K562 (cell line): ENCODE measurements around the gene ERN1. TPM values are rescaled to one million over a fixed set of nuclear protein-coding genes. Genes with fewer than 3 reads are reported as not detected.

Source experiments
- ASH1L ChIP-seq: fragments of 450-650 bp; IDR thresholded peaks from 2 replicates; pipeline ENCODE4 v1.6.1; 2018; ENCODE audit warnings: borderline replicate concordance, mild to moderate bottlenecking, low read depth; ENCODE audit not compliant: partially characterized antibody
- BRD4 ChIP-seq: fragments of 200-600 bp; sonication (generic); IDR thresholded peaks from 2 replicates; pipeline ENCODE4 v1.6.1; 2017; ENCODE audit warnings: inconsistent platforms
- CHD1 ChIP-seq: fragments of 200-600 bp; sonication (generic); IDR thresholded peaks from one replicate; pipeline ENCODE4 v1.6.1; 2012; ENCODE audit warnings: mild to moderate bottlenecking, moderate library complexity, low read length, inconsistent platforms
- ETV6 ChIP-seq, 3 experiments: fragments of 150-350 bp in 1 of 3; sonication (generic) in 1 of 3; formaldehyde crosslinking in 1 of 3; IDR thresholded peaks; 2 replicates each; pipeline versions ENCODE4 v1.6.1 to v1.8.0; 2014 to 2022; ENCODE audit warnings: borderline replicate concordance in 2 of 3, low read depth in 2 of 3, antibody characterized with exemption in 1 of 3, low read length in 1 of 3, mild to moderate bottlenecking in 1 of 3, missing genetic modification reagents in 1 of 3
- FOXA3 ChIP-seq, 2 experiments: fragments of 450-650 bp in 1 of 2; sonication (generic) in 1 of 2; formaldehyde crosslinking; IDR thresholded peaks in 1 of 2; conservative IDR thresholded peaks in 1 of 2; 2 replicates each; pipeline versions ENCODE4 v1.4.0 to v1.8.0; 2020 to 2022; ENCODE audit warnings: mild to moderate bottlenecking in 2 of 2, missing genetic modification reagents in 1 of 2
- MIER1 ChIP-seq: fragments of 450-650 bp; IDR thresholded peaks from 2 replicates; pipeline ENCODE4 v1.6.1; 2016; ENCODE audit warnings: antibody characterized with exemption, mild to moderate bottlenecking, low read depth
- MTA2 ChIP-seq: fragments of 450-650 bp; IDR thresholded peaks from 2 replicates; pipeline ENCODE4 v1.6.1; 2016; ENCODE audit warnings: low read depth
- NEUROD1 ChIP-seq: fragments of 150-350 bp; IDR thresholded peaks from 2 replicates; pipeline ENCODE4 v1.6.1; 2014; ENCODE audit warnings: borderline replicate concordance, low read length, low read depth; ENCODE audit not compliant: partially characterized antibody
- NR0B1 ChIP-seq: fragments of 450-650 bp; IDR thresholded peaks from one replicate; pipeline ENCODE4 v1.6.1; 2018; ENCODE audit warnings: mild to moderate bottlenecking, moderate library complexity; ENCODE audit not compliant: partially characterized antibody
- SAP30 ChIP-seq: fragments of 200-600 bp; sonication (generic); IDR thresholded peaks from 2 replicates; pipeline ENCODE4 v1.6.1; 2012; ENCODE audit warnings: borderline replicate concordance, low read depth, mild to moderate bottlenecking, moderate library complexity, low read length, control low read depth, inconsistent platforms; ENCODE audit not compliant: insufficient read depth, poor library complexity, severe bottlenecking
- SNRNP70 ChIP-seq: fragments of 200-400 bp; formaldehyde crosslinking; optimal IDR thresholded peaks from 2 replicates; pipeline ENCODE3; 2017; ENCODE audit warnings: low read depth, low read length
- SRF ChIP-seq, 2 experiments: fragments of 250-450, 450-650 bp in 1 of 2; sonication (Bioruptor Pico) in 1 of 2; sonication (generic) in 1 of 2; formaldehyde crosslinking; IDR thresholded peaks; 2 replicates each; pipeline versions ENCODE4 v1.5.0 to v1.5.1; 2020 to 2022; ENCODE audit warnings: mild to moderate bottlenecking in 1 of 2, missing genetic modification reagents in 1 of 2
- TGIF2 ChIP-seq: sonication (generic); formaldehyde crosslinking; IDR thresholded peaks from 2 replicates; pipeline ENCODE4 v1.8.1; 2022; ENCODE audit warnings: mild to moderate bottlenecking, missing genetic modification reagents, moderate library complexity
- ZBTB34 ChIP-seq: fragments of 250-450 bp; sonication (Bioruptor Pico); IDR thresholded peaks from 2 replicates; pipeline ENCODE4 v1.8.0; 2021; ENCODE audit warnings: mild to moderate bottlenecking, moderate library complexity
- ZFP1 ChIP-seq: fragments of 450-650 bp; formaldehyde crosslinking; IDR thresholded peaks from 2 replicates; pipeline ENCODE4 v1.4.0; 2020; ENCODE audit warnings: mild to moderate bottlenecking, mixed read lengths
- ZHX1 ChIP-seq: fragments of 150-350 bp; conservative IDR thresholded peaks from 2 replicates; pipeline ENCODE4 v1.6.1; 2014; ENCODE audit warnings: low read length
- ZKSCAN8 ChIP-seq: fragments of 200-800 bp; sonication (Bioruptor generic); IDR thresholded peaks from 2 replicates; pipeline ENCODE4 v1.6.1; 2016; ENCODE audit warnings: missing genetic modification characterization, missing compliant biosample characterization
- ZNF224 ChIP-seq: sonication (generic); formaldehyde crosslinking; IDR thresholded peaks from 2 replicates; pipeline ENCODE4 v1.8.0; 2022; ENCODE audit warnings: mild to moderate bottlenecking, missing genetic modification reagents
- polyA plus RNA-seq, 8 experiments: library from polyadenylated mRNA; depleted of rRNA in 4 of 8; stranded (reverse) in 5 of 8; unstranded in 3 of 8; fragments of >200 nt; fragmentation: Nextera tagmentation in 2 of 8; fragmentation: Illumina TruSeq in 1 of 8; extraction: Ambion mirVana in 2 of 8; extraction: Trizol in 1 of 8; gene quantifications; 2 replicates each; pipeline versions ENCODE4 v1.2.1 to v1.2.3, GENCODE V29; 2011 to 2014; ENCODE audit warnings: inconsistent platforms in 1 of 8, missing spikeins in 1 of 8
- total RNA-seq, 7 experiments: library from RNA; depleted of rRNA in 6 of 7; stranded (reverse); fragments of >200 nt in 6 of 7; fragmentation: Illumina TruSeq in 2 of 7; extraction: Trizol in 2 of 7; gene quantifications; 2 replicates each; pipeline versions ENCODE4 v1.2.1 to v1.2.3, GENCODE V29; 2011 to 2021; ENCODE audit warnings: low replicate concordance in 1 of 7

Gene ERN1
- total and polyA plus RNA-seq, 9 of the 15 experiments (the other 6 are each of a cell fraction or from before 2014, with no cell fraction given): 2.1 to 22.5 (median 7.3) TPM

GRCh38 chr17:64146418-64147109, 16.6 kb upstream of the ERN1 start (continued):
- TF ChIP-seq ZKSCAN8 (CRISPR knock-in tag) (0 out of 2 replicates have a peak, but pooled peaks have one; percentile 22), NEUROD1 (no peak), TGIF2 (CRISPR knock-in tag) (peak; percentile 6; the same call in 1 of the 2 replicates), SNRNP70 (peak; percentile 73), MTA2 (no peak), ZFP1 (CRISPR knock-in tag) (no peak), SAP30 (peak; percentile 5), FOXA3 (CRISPR knock-in tag; conservative IDR thresholded peaks at IDR 0.05 in 1 of 2, IDR thresholded peaks at IDR 0.05 in 1 of 2) (no peak; a peak in 2 of 4 replicates), NR0B1 (no peak), ASH1L (no peak), SRF (CRISPR knock-in tag; IDR thresholded peaks at IDR 0.05) (peak in 1 of 2 experiments; percentile 28; a peak in 1 of 4 replicates), ZHX1 (no peak), ZBTB34 (CRISPR knock-in tag) (no peak), BRD4 (0 out of 2 replicates have a peak, but pooled peaks have one; percentile 58), MIER1 (no peak), ETV6 (IDR thresholded peaks at IDR 0.05; ENCODE audit: borderline replicate concordance in 1 of 2, low read depth in 2 of 2, low read length in 1 of 2) (no peak), ETV6 (CRISPR knock-in tag; IDR thresholded peaks at IDR 0.05; ENCODE audit: borderline replicate concordance) (0 out of 2 replicates have a peak, but pooled peaks have one; percentile 15), CHD1 (peak; percentile 71), ZNF224 (CRISPR knock-in tag) (0 out of 2 replicates have a peak, but pooled peaks have one; percentile 10)
